SK-MEL-5 (cell line): ENCODE data around the gene PC. TPM values are rescaled to one million over a fixed set of nuclear protein-coding genes. Genes with fewer than 3 reads are reported as not detected.
"Not testable (repeated sequence)": the region's sequence is repeated elsewhere in the genome, so short reads cannot be mapped to it uniquely, and the experiment has no call there.

Source experiments
- DNase-seq: peaks from one replicate; pipeline ENCODE4 v3.0.0-alpha.2; 2016; ENCODE audit warnings: low read depth, low spot score
- in situ Hi-C: cut with HindIII; loops from 2 replicates; pipeline ENCODE4 v1.10.0; 2016; ENCODE audit warnings: low sequenced_read_pairs, high pct_unique_total_duplicates, low pct_unique_long_range_greater_than_20kb
- small RNA-seq, 2 experiments: library from RNA; depleted of rRNA; stranded (forward); fragments of <200 nt; gene quantifications; one replicate each; pipeline ENCODE3, GENCODE V24; 2014
- total RNA-seq: library from RNA; depleted of rRNA; stranded (reverse); fragments of >200 nt; shearing (Covaris generic); gene quantifications from 2 replicates; pipeline ENCODE4 v1.2.3, GENCODE V29; 2014; rRNA removed

The PC gene
- total RNA-seq, 1 experiment from 2014 or later = 19.9 TPM

- in situ Hi-C loops = no loop called here
- DNase-seq = no peak
Observed at GRCh38 chr11:66815646-66816045, 142.5 kb downstream of the PC start.

GRCh38 chr11:66814678-66815077 lies 143.5 kb downstream of the PC start:
- in situ Hi-C loops = no loop called here
- DNase-seq = no peak

GRCh38 chr11:66810576-66811185 lies 147.5 kb downstream of the PC start:
- no peak for DNase-seq
- in situ Hi-C loops = no loop called here

- in situ Hi-C loops = no loop called here
- DNase-seq = no peak
Observed at GRCh38 chr11:66809592-66809991, 148.6 kb downstream of the PC start.

- in situ Hi-C loops = no loop called here
- DNase-seq = no peak
Observed at GRCh38 chr11:66800720-66801428, 157.3 kb downstream of the PC start.

- DNase-seq, in situ Hi-C loops: not testable (repeated sequence)
Observed at GRCh38 chr11:66799815-66800214, 158.4 kb downstream of the PC start.

Small RNA genes lying within 50 kb of the gene (small RNA-seq; reads per million reads assigned to genes)
- gene MIR3163 (0 to 0.33 reads per million in 2 experiments), gene RNU7-23P (0 reads per million in 2 experiments)

Other genes starting within 250 kb of the PC start
- gene SPTBN2, start 229.2 kb downstream of the PC start, total RNA-seq = 19.5 and 23.3 TPM in 2 replicates
- gene RCE1, start 114.9 kb downstream of the PC start, total RNA-seq = 17.4 and 17.8 TPM in 2 replicates
- gene LRFN4, start 101.3 kb downstream of the PC start, total RNA-seq = 3.9 and 5.8 TPM in 2 replicates
- gene C11orf86, start 16.9 kb upstream of the PC start, total RNA-seq = not detected in 2 replicates
- gene SYT12, start 64.8 kb upstream of the PC start, total RNA-seq = 0.19 TPM in 1 of 2 replicates, not detected in the other
- gene RHOD, start 98.5 kb upstream of the PC start, total RNA-seq = not detected in 2 replicates
- 12.6 and 14.4 TPM in 2 replicates for gene KDM2A, start 160.9 kb upstream of the PC start, total RNA-seq